H9 (cell line): Measurements from ENCODE around the gene TEKT3. TPM values are rescaled to one million over a fixed set of nuclear protein-coding genes. Genes with fewer than 3 reads are reported as not detected.

Experiments
- DNase-seq: peaks from one replicate; pipeline ENCODE4 v3.0.0-alpha.2; 2017
- H2AFZ ChIP-seq: one replicate; pipeline ENCODE4 v1.6.1; 2013; ENCODE audit warnings: mild to moderate bottlenecking, low read length, control low read depth, moderate library complexity
- H2AK5ac ChIP-seq: 2 replicates; pipeline ENCODE4 v1.6.1; 2013; ENCODE audit warnings: low read length, control low read depth, mixed read lengths; ENCODE audit not compliant: insufficient read length
- H2BK120ac ChIP-seq: one replicate; pipeline ENCODE4 v1.6.1; 2013; ENCODE audit warnings: low read depth, mild to moderate bottlenecking, low read length, control low read depth, inconsistent platforms; ENCODE audit not compliant: poor library complexity, severe bottlenecking
- H2BK12ac ChIP-seq: 2 replicates; pipeline ENCODE4 v1.6.1; 2013; ENCODE audit warnings: low read length, control low read depth, mixed read lengths, low read depth; ENCODE audit not compliant: insufficient read length
- H2BK15ac ChIP-seq: 2 replicates; pipeline ENCODE4 v1.6.1; 2013; ENCODE audit warnings: low read depth, low read length, control low read depth
- H2BK20ac ChIP-seq: one replicate; pipeline ENCODE4 v1.6.1; 2013; ENCODE audit warnings: low read depth, mild to moderate bottlenecking, low read length, control low read depth, inconsistent platforms; ENCODE audit not compliant: poor library complexity, severe bottlenecking
- H2BK5ac ChIP-seq: 2 replicates; pipeline ENCODE4 v1.6.1; 2013; ENCODE audit warnings: low read length, control low read depth, mixed read lengths; ENCODE audit not compliant: insufficient read length
- H3K14ac ChIP-seq: 2 replicates; pipeline ENCODE4 v1.6.1; 2013; ENCODE audit warnings: low read length, control low read depth; ENCODE audit not compliant: insufficient read depth
- H3K18ac ChIP-seq: 2 replicates; pipeline ENCODE4 v1.6.1; 2013; ENCODE audit warnings: low read depth, mild to moderate bottlenecking, mixed read lengths, low read length, control low read depth; ENCODE audit not compliant: insufficient read length
- H3K23ac ChIP-seq: 2 replicates; pipeline ENCODE4 v1.6.1; 2013; ENCODE audit warnings: low read length, control low read depth, mixed read lengths, low read depth; ENCODE audit not compliant: insufficient read length
- H3K23me2 ChIP-seq: 2 replicates; pipeline ENCODE4 v1.6.1; 2013; ENCODE audit warnings: low read depth, mild to moderate bottlenecking, mixed read lengths, low read length, control low read depth; ENCODE audit not compliant: insufficient read length, poor library complexity, severe bottlenecking
- H3K27ac ChIP-seq: 2 replicates; pipeline ENCODE4 v1.5.1; 2013; ENCODE audit warnings: low read length, control low read depth, mixed read lengths, low read depth; ENCODE audit not compliant: insufficient read length
- H3K27me3 ChIP-seq: 2 replicates; pipeline ENCODE4 v1.6.1; 2013; ENCODE audit warnings: low read length, control low read depth, inconsistent platforms; ENCODE audit not compliant: insufficient read depth
- H3K4ac ChIP-seq: 2 replicates; pipeline ENCODE4 v1.6.1; 2013; ENCODE audit warnings: low read depth, mild to moderate bottlenecking, control low read depth, inconsistent platforms, low read length, moderate library complexity
- H3K4me1 ChIP-seq: 2 replicates; pipeline ENCODE4 v1.6.1; 2013; ENCODE audit warnings: low read length, control low read depth, inconsistent platforms; ENCODE audit not compliant: insufficient read depth
- H3K4me2 ChIP-seq: 2 replicates; pipeline ENCODE4 v1.6.1; 2013; ENCODE audit warnings: low read length, control low read depth, mixed read lengths; ENCODE audit not compliant: insufficient read length, insufficient read depth
- H3K56ac ChIP-seq: 2 replicates; pipeline ENCODE4 v1.6.1; 2013; ENCODE audit warnings: low read depth, mild to moderate bottlenecking, mixed read lengths, low read length, control low read depth; ENCODE audit not compliant: insufficient read length
- H3K79me1 ChIP-seq: 2 replicates; pipeline ENCODE4 v1.6.1; 2013; ENCODE audit warnings: low read depth, mild to moderate bottlenecking, moderate library complexity, low read length, control low read depth, inconsistent platforms; ENCODE audit not compliant: insufficient read depth, poor library complexity, severe bottlenecking
- H3K79me2 ChIP-seq: 2 replicates; pipeline ENCODE4 v1.6.1; 2013; ENCODE audit warnings: low read length, control low read depth, inconsistent platforms; ENCODE audit not compliant: insufficient read depth
- H3K9ac ChIP-seq: 2 replicates; pipeline ENCODE4 v1.6.1; 2013; ENCODE audit warnings: low read length, control low read depth, mixed read lengths; ENCODE audit not compliant: insufficient read length; ENCODE audit errors: extremely low read depth
- H3K9me3 ChIP-seq: one replicate; pipeline ENCODE4 v1.6.1; 2013; ENCODE audit warnings: low read depth, low read length, inconsistent platforms; ENCODE audit not compliant: control insufficient read depth
- H3T11ph ChIP-seq: one replicate; pipeline ENCODE4 v1.6.1; 2013; ENCODE audit warnings: mild to moderate bottlenecking, low read length, control low read depth, inconsistent platforms
- H4K20me1 ChIP-seq: one replicate; pipeline ENCODE4 v1.6.1; 2013; ENCODE audit not compliant: control insufficient read depth, insufficient read length, insufficient read depth
- H4K5ac ChIP-seq: 2 replicates; pipeline ENCODE4 v1.6.1; 2013; ENCODE audit warnings: low read depth, mild to moderate bottlenecking, mixed read lengths, low read length, control low read depth; ENCODE audit not compliant: insufficient read length
- H4K8ac ChIP-seq: replicated peaks from 2 replicates; pipeline ENCODE4 v1.6.1; 2013; ENCODE audit warnings: low read length, control low read depth, mixed read lengths, low read depth; ENCODE audit not compliant: insufficient read length
- H4K91ac ChIP-seq: 2 replicates; pipeline ENCODE4 v1.6.1; 2013; ENCODE audit warnings: low read depth, mild to moderate bottlenecking, moderate library complexity, mixed read lengths, low read length, control low read depth; ENCODE audit not compliant: insufficient read length
- H3K27ac Mint-ChIP-seq, 3 experiments: 2 replicates in 2 of 3; 3 replicates in 1 of 3; pipeline ENCODE4 v1.8.0; 2020 to 2021; ENCODE audit warnings: mixed read lengths in 3 of 3, mild to moderate bottlenecking in 1 of 3, moderate library complexity in 1 of 3
- H3K27me3 Mint-ChIP-seq: 2 replicates; pipeline ENCODE4 v1.8.0; 2021; ENCODE audit warnings: low read depth, mild to moderate bottlenecking, moderate library complexity, mixed read lengths
- H3K36me3 Mint-ChIP-seq, 3 experiments: 2 replicates in 2 of 3; 3 replicates in 1 of 3; pipeline ENCODE4 v1.8.0; 2020 to 2021; ENCODE audit warnings: low read depth in 3 of 3, mixed read lengths in 3 of 3; ENCODE audit not compliant: insufficient read depth in 1 of 3
- H3K4me1 Mint-ChIP-seq, 2 experiments: 2 replicates each; pipeline ENCODE4 v1.8.0; 2020; ENCODE audit warnings: mixed read lengths in 2 of 2
- H3K4me3 Mint-ChIP-seq, 2 experiments: 2 replicates in 1 of 2; 3 replicates in 1 of 2; pipeline ENCODE4 v1.8.0; 2020 to 2021; ENCODE audit warnings: mild to moderate bottlenecking in 2 of 2, mixed read lengths in 2 of 2, moderate library complexity in 1 of 2
- H3K9me3 Mint-ChIP-seq, 2 experiments: 2 replicates in 1 of 2; 3 replicates in 1 of 2; pipeline ENCODE4 v1.8.0; 2020; ENCODE audit warnings: mild to moderate bottlenecking in 2 of 2, mixed read lengths in 2 of 2, moderate library complexity in 1 of 2
- WGBS: extraction: QIAGEN DNeasy Blood & Tissue Kit; methylation state at CpG from one replicate; pipeline ENCODE4 v1.1.7; 2013; ENCODE audit warnings: missing lambda C conversion rate, low lambda C conversion rate, mixed read lengths; ENCODE audit not compliant: insufficient read length; ENCODE audit errors: extremely low coverage; 5-methylcytosine and 5-hydroxymethylcytosine counted together
- total RNA-seq: library from RNA; stranded (reverse); gene quantifications from 2 replicates; pipeline ENCODE4 v1.2.1, GENCODE V29; 2021
- TF ChIP-seq, protein P1 (sequence below): fragments of 200-600 bp; sonication (generic); conservative IDR thresholded peaks from 3 replicates; pipeline ENCODE4 v1.8.0; 2021; ENCODE audit warnings: antibody characterized with exemption, mild to moderate bottlenecking

The TEKT3 gene
- total RNA-seq, 1 experiment from 2014 or later: 0.42 TPM

DNA sequence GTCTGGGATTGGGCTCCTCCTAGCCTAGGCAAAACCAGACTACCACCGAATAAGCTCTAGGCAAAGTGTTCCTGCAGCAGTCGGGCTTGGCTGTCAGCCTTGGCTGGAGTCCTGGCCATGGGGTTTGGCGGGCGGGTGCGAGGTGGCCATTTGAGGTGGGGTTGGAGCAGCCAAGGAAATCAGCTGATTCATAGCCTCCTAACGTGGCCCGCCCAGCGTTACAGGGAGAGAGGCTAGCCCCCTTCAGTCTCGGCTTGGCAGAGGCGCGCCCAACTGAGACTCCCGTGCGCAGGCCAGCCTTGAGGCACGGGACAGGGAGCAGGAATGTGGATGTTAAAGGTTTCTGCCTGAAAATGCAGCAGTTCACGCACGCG, 78.2 kb downstream of the TEKT3 start:
- no peak for DNase-seq
- H3K4me1 ChIP-seq: no peaks in the 10 kb centered on the region
- H2BK5ac ChIP-seq: no peak overlapping the region
- no peak overlapping the region for H2BK12ac ChIP-seq
- peak overlapping the region; percentile 82 to 90 for H3K4me3 Mint-ChIP-seq
- WGBS: no CpG with 5 or more reads among the region's 17 CpGs
- no peak overlapping the region for H2BK15ac ChIP-seq
- H3K9ac ChIP-seq: no peak overlapping the region
- no peak overlapping the region for H3K56ac ChIP-seq
- H3K27ac Mint-ChIP-seq: no peak overlapping the region
- H2BK120ac ChIP-seq: no peak overlapping the region
- no peak overlapping the region for H3K27ac ChIP-seq
- H3K36me3 Mint-ChIP-seq: no peaks in the 10 kb centered on the region; a peak in 1 of 7 replicates
- H4K5ac ChIP-seq: no peak overlapping the region
- H3T11ph ChIP-seq: no peak overlapping the region
- peaks cover 46% of the 10 kb centered on the region for H3K27me3 ChIP-seq
- no peaks in the 10 kb centered on the region for H3K9me3 ChIP-seq
- H2AK5ac ChIP-seq: no peak overlapping the region
- no peak overlapping the region for H4K8ac ChIP-seq
- H4K91ac ChIP-seq: no peak overlapping the region
- H3K18ac ChIP-seq: no peak overlapping the region
- peak overlapping the region; percentile 71 for H3K4me2 ChIP-seq
- H3K79me2 ChIP-seq: no peaks in the 10 kb centered on the region
- no peak overlapping the region for H2BK20ac ChIP-seq
- no peak overlapping the region for H3K23ac ChIP-seq
- H2AFZ ChIP-seq: no peak overlapping the region
- TF ChIP-seq, protein P1, sequence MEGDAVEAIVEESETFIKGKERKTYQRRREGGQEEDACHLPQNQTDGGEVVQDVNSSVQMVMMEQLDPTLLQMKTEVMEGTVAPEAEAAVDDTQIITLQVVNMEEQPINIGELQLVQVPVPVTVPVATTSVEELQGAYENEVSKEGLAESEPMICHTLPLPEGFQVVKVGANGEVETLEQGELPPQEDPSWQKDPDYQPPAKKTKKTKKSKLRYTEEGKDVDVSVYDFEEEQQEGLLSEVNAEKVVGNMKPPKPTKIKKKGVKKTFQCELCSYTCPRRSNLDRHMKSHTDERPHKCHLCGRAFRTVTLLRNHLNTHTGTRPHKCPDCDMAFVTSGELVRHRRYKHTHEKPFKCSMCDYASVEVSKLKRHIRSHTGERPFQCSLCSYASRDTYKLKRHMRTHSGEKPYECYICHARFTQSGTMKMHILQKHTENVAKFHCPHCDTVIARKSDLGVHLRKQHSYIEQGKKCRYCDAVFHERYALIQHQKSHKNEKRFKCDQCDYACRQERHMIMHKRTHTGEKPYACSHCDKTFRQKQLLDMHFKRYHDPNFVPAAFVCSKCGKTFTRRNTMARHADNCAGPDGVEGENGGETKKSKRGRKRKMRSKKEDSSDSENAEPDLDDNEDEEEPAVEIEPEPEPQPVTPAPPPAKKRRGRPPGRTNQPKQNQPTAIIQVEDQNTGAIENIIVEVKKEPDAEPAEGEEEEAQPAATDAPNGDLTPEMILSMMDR: no peak
- H3K4ac ChIP-seq: no peak overlapping the region
- H3K4me1 Mint-ChIP-seq: peaks cover 22% of the 10 kb centered on the region in 2 experiments
- H3K79me1 ChIP-seq: no peaks in the 10 kb centered on the region
- peaks cover 100% of the 10 kb centered on the region for H3K27me3 Mint-ChIP-seq
- peaks cover 25% of the 10 kb centered on the region for H3K23me2 ChIP-seq
- H3K14ac ChIP-seq: no peak overlapping the region
- H3K9me3 Mint-ChIP-seq: no peaks in the 10 kb centered on the region; a peak in 1 of 5 replicates
- H4K20me1 ChIP-seq: no peaks in the 10 kb centered on the region
